ENCODE results near the gene SLC9B1.
A peak's percentile ranks its signal among the peaks of the same experiment; 100 is the strongest.

Gene SLC9B1

GRCh38 chr4:103019308-103020124 lies at the start of gene SLC9B1:
Gene SLC9B1 (minus strand): TSS chr4:103019705. CDS start chr4:102991711, 27,994 bp downstream.
- peak; percentile 87 to 90 for DNase-seq (ENCODE audit: low read depth in 1 of 2, low spot score in 1 of 2)

DNA sequence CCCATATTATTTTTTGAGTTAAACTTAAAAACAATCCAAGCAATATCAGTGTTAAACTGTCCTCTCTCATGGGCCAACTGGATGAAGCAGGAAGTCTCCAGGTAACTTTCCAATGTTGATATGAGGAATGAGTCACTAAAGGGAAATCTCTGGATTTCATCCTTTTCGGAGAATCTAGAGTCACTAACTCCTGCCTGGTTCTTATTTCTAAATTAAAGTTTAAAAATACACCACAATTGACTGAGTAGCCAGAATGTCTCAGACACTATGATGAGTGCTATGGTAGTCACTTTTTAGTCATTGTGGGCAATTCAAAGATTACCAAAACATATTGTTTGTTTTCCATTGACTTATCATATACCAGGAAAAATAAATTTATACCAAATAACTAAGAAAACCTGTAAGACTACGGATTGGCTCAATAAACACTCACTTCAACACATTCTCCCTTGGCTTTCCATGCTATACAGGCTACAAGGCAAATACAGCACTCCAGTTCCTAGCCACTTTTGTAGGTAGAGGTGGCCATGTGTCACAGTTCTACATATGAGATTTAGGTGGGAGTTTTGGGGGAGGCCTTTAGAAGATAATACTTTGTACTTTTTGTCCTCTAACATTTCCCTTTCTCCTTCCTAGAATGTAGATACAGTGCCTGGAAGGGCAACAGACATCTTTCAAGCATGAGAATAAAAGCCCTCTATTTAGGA lies 48.5 kb upstream of the SLC9B1 start:
- no peak for DNase-seq (ENCODE audit: low read depth in 1 of 2, low spot score in 1 of 2)

- DNase-seq (ENCODE audit: low read depth in 1 of 2, low spot score in 1 of 2) = no peak
These were observed 41.1 kb upstream of the SLC9B1 start for GRCh38 chr4:103060453-103061148.

GRCh38 chr4:103054030-103054429 lies 34.5 kb upstream of the SLC9B1 start:
- DNase-seq (ENCODE audit: low read depth in 1 of 2, low spot score in 1 of 2) = no peak

DNA sequence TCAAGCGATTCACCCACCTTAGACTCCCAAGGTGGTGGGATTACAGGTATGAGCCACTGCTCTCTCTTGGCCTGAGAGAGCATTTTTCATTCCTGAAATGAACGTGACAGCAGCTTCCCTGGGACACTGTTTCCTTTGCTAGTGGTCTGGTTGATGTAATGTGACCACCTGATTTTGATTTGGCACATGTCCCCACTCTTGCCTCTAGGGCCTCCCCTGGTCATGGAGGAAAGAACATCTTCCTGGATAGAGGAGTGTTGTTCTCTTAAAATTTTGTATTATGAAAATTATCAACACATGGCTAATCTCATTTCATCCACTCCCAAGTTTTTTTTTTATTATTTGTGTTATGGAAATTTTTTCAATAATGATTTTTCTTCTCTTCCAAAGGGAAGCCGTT lies 33.3 kb upstream of the SLC9B1 start:
- DNase-seq (ENCODE audit: low read depth in 1 of 2, low spot score in 1 of 2) = no peak

DNA sequence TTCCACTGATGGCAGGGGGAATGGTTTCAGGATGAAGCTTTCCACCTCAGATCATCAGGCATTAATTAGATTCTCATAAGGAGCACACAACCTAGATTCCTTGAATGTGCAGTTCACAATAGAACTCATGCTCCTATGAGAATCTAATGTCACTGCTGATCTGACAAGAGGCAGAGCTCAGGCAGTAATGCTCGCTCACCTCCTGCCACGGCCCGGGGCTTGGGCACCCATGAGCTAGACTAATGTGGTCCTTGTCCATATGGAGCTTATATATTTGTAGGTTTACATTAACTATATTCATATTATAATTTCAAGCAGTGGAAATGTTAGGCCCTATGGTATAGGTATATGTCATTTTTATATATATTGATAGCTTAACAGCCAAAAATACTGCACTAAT lies 32.6 kb upstream of the SLC9B1 start:
- no peak for DNase-seq (ENCODE audit: low read depth in 1 of 2, low spot score in 1 of 2)

- DNase-seq (ENCODE audit: low read depth in 1 of 2, low spot score in 1 of 2) = no peak
These were observed 31.4 kb upstream of the SLC9B1 start for GRCh38 chr4:103050736-103051436.

- DNase-seq (ENCODE audit: low read depth in 1 of 2, low spot score in 1 of 2) = no peak
These were observed 27.1 kb upstream of the SLC9B1 start for GRCh38 chr4:103046416-103047290.

DNA sequence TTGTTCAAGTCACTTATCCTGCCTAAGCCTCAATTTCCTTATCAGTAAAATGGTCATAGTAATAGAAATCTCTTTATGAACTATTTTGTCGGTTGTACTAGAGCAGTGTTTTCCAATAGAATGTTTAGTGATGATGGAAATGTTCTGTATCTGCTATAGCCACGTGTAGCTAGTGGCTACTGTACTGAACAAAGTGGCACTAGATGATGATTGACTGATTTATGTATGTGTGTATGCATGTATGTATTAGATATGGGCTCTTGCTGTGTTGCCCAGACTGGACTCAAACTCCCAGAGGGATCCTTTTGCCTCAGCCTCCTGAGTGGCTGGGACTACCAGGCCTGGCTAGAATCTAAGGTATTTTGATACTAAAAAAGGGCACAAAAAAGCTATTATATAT lies 24.7 kb upstream of the SLC9B1 start:
- DNase-seq (ENCODE audit: low read depth in 1 of 2, low spot score in 1 of 2) = no peak

DNA sequence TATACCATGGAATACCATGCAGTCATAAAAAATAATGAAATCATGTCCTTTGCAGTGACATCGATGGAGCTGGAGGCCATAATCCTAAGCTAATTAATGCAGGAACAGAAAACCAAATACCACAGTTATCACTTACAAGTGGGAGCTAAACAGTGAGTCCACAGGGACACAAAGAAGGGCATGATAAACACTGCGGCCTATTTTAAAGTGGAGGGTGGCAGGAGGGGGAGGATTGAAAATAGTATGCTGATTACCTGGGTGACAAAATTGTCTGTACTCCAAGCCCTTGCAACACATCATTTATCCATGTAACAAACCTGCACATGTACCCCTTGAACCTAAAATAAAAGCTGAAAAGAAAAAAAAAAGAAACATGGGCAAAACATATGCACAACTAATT lies 16.7 kb upstream of the SLC9B1 start:
- DNase-seq (ENCODE audit: low read depth in 1 of 2, low spot score in 1 of 2) = no peak

- no peak for DNase-seq (ENCODE audit: low read depth in 1 of 2, low spot score in 1 of 2)
These were observed 13.1 kb upstream of the SLC9B1 start for GRCh38 chr4:103032574-103032973.

GRCh38 chr4:103030791-103031190 lies 11.3 kb upstream of the SLC9B1 start:
- no peak for DNase-seq (ENCODE audit: low read depth in 1 of 2, low spot score in 1 of 2)

DNA sequence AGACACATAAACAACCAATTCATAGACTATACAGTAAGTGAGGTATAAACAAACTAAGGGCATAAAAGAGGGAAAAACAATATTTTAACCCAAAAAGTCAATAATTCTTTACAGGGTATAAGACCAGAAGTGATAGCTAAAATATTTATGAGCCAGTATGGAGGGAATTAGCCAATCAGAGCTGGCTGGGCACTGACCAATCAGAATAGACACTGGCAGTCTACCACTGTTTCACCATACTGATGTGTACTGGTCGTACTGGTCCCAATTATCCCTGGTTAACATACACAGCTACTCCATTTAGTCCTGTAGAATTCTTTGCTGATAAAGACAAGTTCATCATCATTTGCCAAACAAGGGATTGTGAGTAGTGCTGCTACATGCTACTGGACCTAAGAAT lies 9.8 kb upstream of the SLC9B1 start:
- DNase-seq (ENCODE audit: low read depth in 1 of 2, low spot score in 1 of 2) = no peak

DNA sequence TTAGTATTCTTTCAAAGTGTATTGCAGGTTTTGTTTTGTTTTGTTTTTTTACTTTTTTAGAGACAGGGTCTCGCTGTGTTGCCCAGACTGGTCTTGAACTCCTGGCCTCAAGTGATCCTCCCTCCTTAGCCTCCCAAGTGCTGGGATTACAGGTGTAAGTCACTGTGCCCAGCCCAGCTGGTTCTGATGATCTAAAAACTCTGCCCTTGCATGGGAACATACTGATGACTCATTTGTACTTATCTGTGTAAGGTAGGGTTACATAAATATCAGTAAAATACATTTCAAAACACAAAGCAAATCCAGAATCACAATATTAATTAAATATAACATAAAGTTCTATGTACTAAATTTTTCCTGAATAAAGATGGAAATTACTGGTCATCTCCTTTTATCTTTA lies 7.4 kb upstream of the SLC9B1 start:
- no peak for DNase-seq (ENCODE audit: low read depth in 1 of 2, low spot score in 1 of 2)

- DNase-seq (ENCODE audit: low read depth in 1 of 2, low spot score in 1 of 2) = no peak
These were observed 5.5 kb upstream of the SLC9B1 start for GRCh38 chr4:103024996-103025395.

DNA sequence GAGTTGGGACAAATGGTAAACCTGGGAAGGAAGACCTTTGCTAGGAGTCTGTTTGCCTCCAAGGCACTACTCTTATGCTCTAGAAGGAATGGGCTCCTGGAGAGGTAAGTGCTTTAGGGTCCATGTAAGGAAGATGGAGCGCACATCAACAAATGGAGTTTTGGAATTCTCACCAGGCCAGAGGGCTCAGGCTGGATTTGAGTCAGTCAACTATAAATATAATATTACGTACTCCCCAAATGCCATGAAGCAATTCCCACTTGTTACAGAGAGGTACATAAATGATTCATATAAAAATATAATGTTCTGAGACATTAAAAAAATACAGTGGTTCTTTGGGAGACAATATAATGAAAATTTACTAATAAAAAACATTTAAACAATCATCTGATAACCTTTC lies 1.6 kb upstream of the SLC9B1 start:
- DNase-seq (ENCODE audit: low read depth in 1 of 2, low spot score in 1 of 2) = no peak

- DNase-seq (ENCODE audit: low read depth in 1 of 2, low spot score in 1 of 2) = no peak
These were observed 856 bp downstream of the SLC9B1 start for GRCh38 chr4:103018391-103019307.

GRCh38 chr4:103012551-103012950 lies 7.0 kb downstream of the SLC9B1 start:
- no peak for DNase-seq (ENCODE audit: low read depth in 1 of 2, low spot score in 1 of 2)

- DNase-seq (ENCODE audit: low read depth in 1 of 2, low spot score in 1 of 2) = no peak
These were observed 7.4 kb downstream of the SLC9B1 start for GRCh38 chr4:103012060-103012459.
